Body of pancreas (tissue), 4 donors: ENCODE results near the gene ANO2.

Source experiments
- POLR2A ChIP-seq, 3 donors: fragments of 450-650 bp; IDR thresholded peaks; one replicate each; pipeline ENCODE4 v1.6.1; 2016; ENCODE audit warnings: antibody characterized with exemption in 3 of 3, mild to moderate bottlenecking in 2 of 3
- TF ChIP-seq, protein P1 (sequence below), 7 experiments: fragments of 450-650 bp in 4 of 7; fragments of 200-600 bp in 3 of 7; sonication (generic) in 3 of 7; IDR thresholded peaks; one replicate each; pipeline ENCODE4 v1.5.1; 2016 to 2019; ENCODE audit warnings: antibody characterized with exemption in 7 of 7

DNA sequence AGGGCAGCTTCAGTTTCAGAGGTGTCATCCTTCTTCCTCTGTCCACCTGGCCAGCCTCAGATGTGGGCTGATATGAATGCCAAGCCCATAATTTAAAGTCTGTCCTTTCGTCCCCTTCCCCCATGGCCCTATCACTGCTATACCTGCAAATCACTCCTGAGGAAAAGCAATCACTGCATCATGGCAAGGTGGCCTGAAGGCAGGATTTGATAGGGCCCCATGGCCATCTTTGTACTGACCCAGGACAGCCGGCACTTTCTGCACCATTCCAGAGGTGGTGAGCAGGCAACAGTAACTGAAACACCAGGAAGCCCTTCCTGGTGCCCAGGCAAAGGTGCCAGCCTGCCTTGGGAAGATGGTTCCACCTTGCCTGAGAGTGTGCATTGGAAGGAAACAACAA is 60.8 kb downstream of the ANO2 start:
- TF ChIP-seq, protein P1, sequence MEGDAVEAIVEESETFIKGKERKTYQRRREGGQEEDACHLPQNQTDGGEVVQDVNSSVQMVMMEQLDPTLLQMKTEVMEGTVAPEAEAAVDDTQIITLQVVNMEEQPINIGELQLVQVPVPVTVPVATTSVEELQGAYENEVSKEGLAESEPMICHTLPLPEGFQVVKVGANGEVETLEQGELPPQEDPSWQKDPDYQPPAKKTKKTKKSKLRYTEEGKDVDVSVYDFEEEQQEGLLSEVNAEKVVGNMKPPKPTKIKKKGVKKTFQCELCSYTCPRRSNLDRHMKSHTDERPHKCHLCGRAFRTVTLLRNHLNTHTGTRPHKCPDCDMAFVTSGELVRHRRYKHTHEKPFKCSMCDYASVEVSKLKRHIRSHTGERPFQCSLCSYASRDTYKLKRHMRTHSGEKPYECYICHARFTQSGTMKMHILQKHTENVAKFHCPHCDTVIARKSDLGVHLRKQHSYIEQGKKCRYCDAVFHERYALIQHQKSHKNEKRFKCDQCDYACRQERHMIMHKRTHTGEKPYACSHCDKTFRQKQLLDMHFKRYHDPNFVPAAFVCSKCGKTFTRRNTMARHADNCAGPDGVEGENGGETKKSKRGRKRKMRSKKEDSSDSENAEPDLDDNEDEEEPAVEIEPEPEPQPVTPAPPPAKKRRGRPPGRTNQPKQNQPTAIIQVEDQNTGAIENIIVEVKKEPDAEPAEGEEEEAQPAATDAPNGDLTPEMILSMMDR (IDR thresholded peaks at IDR 0.05), result no peak
- no peak for TF ChIP-seq POLR2A (IDR thresholded peaks at IDR 0.05)
